Posterior vena cava (tissue), 2 donors: Measurements from ENCODE around the gene PHRF1. TPM values are rescaled to one million over a fixed set of nuclear protein-coding genes. Genes with fewer than 3 reads are reported as not detected.
A peak's percentile ranks its signal among the peaks of the same experiment; 100 is the strongest.
"Not testable (repeated sequence)": the region's sequence is repeated elsewhere in the genome, so short reads cannot be mapped to it uniquely, and the experiment has no call there.

Source experiments
- DNase-seq: peaks from one replicate; pipeline ENCODE4 v3.0.0-alpha.2; 2020; ENCODE audit warnings: low spot score
- intact Hi-C, 2 donors: fragments of 100-400 bp; cut with DNase I; formaldehyde crosslinking; loops; one replicate each; pipeline versions ENCODE4 v1.14.1 to v1.14.2; 2022 to 2023
- total RNA-seq, 2 donors: library from RNA; stranded (reverse); fragmentation: NEBNext Ultra II Directional; extraction: Animal tissue kit (Norgen Biotek cat#: 25700); gene quantifications; one replicate each; pipeline ENCODE4 v1.2.1, GENCODE V29; 2021
- donor health status: DM: yes; HTN: yes; CAD: no.
- donor health status: DM: yes; HTN: yes; CAD: no.

The PHRF1 gene
- total RNA-seq, 2 donors from 2014 or later: 18.3 to 20.8 TPM

- intact Hi-C loops: no loop called here
- DNase-seq: peak; percentile 77
Observed at GRCh38 chr11:637593-638521, 61.6 kb downstream of the PHRF1 start.

- intact Hi-C loops: no loop called here
- DNase-seq: no peak
Observed at GRCh38 chr11:638631-639331, 62.5 kb downstream of the PHRF1 start.

GRCh38 chr11:639332-639955, 63.2 kb downstream of the PHRF1 start:
- DNase-seq: peak; percentile 72
- intact Hi-C loops: no loop called here

GRCh38 chr11:640021-640706, 63.9 kb downstream of the PHRF1 start:
- intact Hi-C loops: no loop called here
- peak; percentile 86 for DNase-seq

- intact Hi-C loops: no loop called here
- no peak for DNase-seq
Observed at GRCh38 chr11:641806-642370, 65.6 kb downstream of the PHRF1 start.

GRCh38 chr11:643366-643765, 67.1 kb downstream of the PHRF1 start:
- intact Hi-C loops: no loop called here

GRCh38 chr11:643849-644738, 67.8 kb downstream of the PHRF1 start:
- intact Hi-C loops: no loop called here

More at GRCh38 chr11:643366-643765, 67.1 kb downstream of the PHRF1 start:
- no peak for DNase-seq

GRCh38 chr11:645536-645935, 69.3 kb downstream of the PHRF1 start:
- intact Hi-C loops: no loop called here

More at GRCh38 chr11:643849-644738, 67.8 kb downstream of the PHRF1 start:
- DNase-seq: no peak

GRCh38 chr11:646214-646613, 69.9 kb downstream of the PHRF1 start:
- DNase-seq: no peak

More at GRCh38 chr11:645536-645935, 69.3 kb downstream of the PHRF1 start:
- peak; percentile 56 for DNase-seq

GRCh38 chr11:647672-648158, 71.4 kb downstream of the PHRF1 start:
- intact Hi-C loops, DNase-seq: not testable (repeated sequence)

More at GRCh38 chr11:646214-646613, 69.9 kb downstream of the PHRF1 start:
- intact Hi-C loops: no loop called here

GRCh38 chr11:650482-650881, 74.2 kb downstream of the PHRF1 start:
- intact Hi-C loops: no loop called here
- no peak for DNase-seq

- intact Hi-C loops, DNase-seq: not testable (repeated sequence)
Observed at GRCh38 chr11:653136-653535, 76.9 kb downstream of the PHRF1 start.

GRCh38 chr11:653837-654236, 77.6 kb downstream of the PHRF1 start:
- no peak for DNase-seq
- intact Hi-C loops: no loop called here

GRCh38 chr11:654444-654843, 78.2 kb downstream of the PHRF1 start:
- DNase-seq, intact Hi-C loops: not testable (repeated sequence)

- DNase-seq: no peak
- intact Hi-C loops: no loop called here
Observed at GRCh38 chr11:655036-655726, 78.9 kb downstream of the PHRF1 start.

GRCh38 chr11:656426-656825, 80.2 kb downstream of the PHRF1 start:
- intact Hi-C loops: no loop called here
- DNase-seq: no peak

- DNase-seq: no peak
- intact Hi-C loops: no loop called here
Observed at GRCh38 chr11:656866-657265, 80.6 kb downstream of the PHRF1 start.
